H9 (cell line): ENCODE results near the gene HHATL. TPM values are rescaled to one million over a fixed set of nuclear protein-coding genes. Genes with fewer than 3 reads are reported as not detected.

Experiments
- DNase-seq: peaks from one replicate; pipeline ENCODE4 v3.0.0-alpha.2; 2017
- H2AFZ ChIP-seq: one replicate; pipeline ENCODE4 v1.6.1; 2013; ENCODE audit warnings: mild to moderate bottlenecking, low read length, control low read depth, moderate library complexity
- H2AK5ac ChIP-seq: 2 replicates; pipeline ENCODE4 v1.6.1; 2013; ENCODE audit warnings: low read length, control low read depth, mixed read lengths; ENCODE audit not compliant: insufficient read length
- H2BK120ac ChIP-seq: one replicate; pipeline ENCODE4 v1.6.1; 2013; ENCODE audit warnings: low read depth, mild to moderate bottlenecking, low read length, control low read depth, inconsistent platforms; ENCODE audit not compliant: poor library complexity, severe bottlenecking
- H2BK12ac ChIP-seq: 2 replicates; pipeline ENCODE4 v1.6.1; 2013; ENCODE audit warnings: low read length, control low read depth, mixed read lengths, low read depth; ENCODE audit not compliant: insufficient read length
- H2BK15ac ChIP-seq: 2 replicates; pipeline ENCODE4 v1.6.1; 2013; ENCODE audit warnings: low read depth, low read length, control low read depth
- H2BK20ac ChIP-seq: one replicate; pipeline ENCODE4 v1.6.1; 2013; ENCODE audit warnings: low read depth, mild to moderate bottlenecking, low read length, control low read depth, inconsistent platforms; ENCODE audit not compliant: poor library complexity, severe bottlenecking
- H2BK5ac ChIP-seq: 2 replicates; pipeline ENCODE4 v1.6.1; 2013; ENCODE audit warnings: low read length, control low read depth, mixed read lengths; ENCODE audit not compliant: insufficient read length
- H3K14ac ChIP-seq: 2 replicates; pipeline ENCODE4 v1.6.1; 2013; ENCODE audit warnings: low read length, control low read depth; ENCODE audit not compliant: insufficient read depth
- H3K18ac ChIP-seq: 2 replicates; pipeline ENCODE4 v1.6.1; 2013; ENCODE audit warnings: low read depth, mild to moderate bottlenecking, mixed read lengths, low read length, control low read depth; ENCODE audit not compliant: insufficient read length
- H3K23ac ChIP-seq: 2 replicates; pipeline ENCODE4 v1.6.1; 2013; ENCODE audit warnings: low read length, control low read depth, mixed read lengths, low read depth; ENCODE audit not compliant: insufficient read length
- H3K23me2 ChIP-seq: 2 replicates; pipeline ENCODE4 v1.6.1; 2013; ENCODE audit warnings: low read depth, mild to moderate bottlenecking, mixed read lengths, low read length, control low read depth; ENCODE audit not compliant: insufficient read length, poor library complexity, severe bottlenecking
- H3K27ac ChIP-seq: 2 replicates; pipeline ENCODE4 v1.5.1; 2013; ENCODE audit warnings: low read length, control low read depth, mixed read lengths, low read depth; ENCODE audit not compliant: insufficient read length
- H3K27me3 ChIP-seq: 2 replicates; pipeline ENCODE4 v1.6.1; 2013; ENCODE audit warnings: low read length, control low read depth, inconsistent platforms; ENCODE audit not compliant: insufficient read depth
- H3K4ac ChIP-seq: 2 replicates; pipeline ENCODE4 v1.6.1; 2013; ENCODE audit warnings: low read depth, mild to moderate bottlenecking, control low read depth, inconsistent platforms, low read length, moderate library complexity
- H3K4me1 ChIP-seq: 2 replicates; pipeline ENCODE4 v1.6.1; 2013; ENCODE audit warnings: low read length, control low read depth, inconsistent platforms; ENCODE audit not compliant: insufficient read depth
- H3K4me2 ChIP-seq: 2 replicates; pipeline ENCODE4 v1.6.1; 2013; ENCODE audit warnings: low read length, control low read depth, mixed read lengths; ENCODE audit not compliant: insufficient read length, insufficient read depth
- H3K56ac ChIP-seq: 2 replicates; pipeline ENCODE4 v1.6.1; 2013; ENCODE audit warnings: low read depth, mild to moderate bottlenecking, mixed read lengths, low read length, control low read depth; ENCODE audit not compliant: insufficient read length
- H3K79me1 ChIP-seq: 2 replicates; pipeline ENCODE4 v1.6.1; 2013; ENCODE audit warnings: low read depth, mild to moderate bottlenecking, moderate library complexity, low read length, control low read depth, inconsistent platforms; ENCODE audit not compliant: insufficient read depth, poor library complexity, severe bottlenecking
- H3K79me2 ChIP-seq: 2 replicates; pipeline ENCODE4 v1.6.1; 2013; ENCODE audit warnings: low read length, control low read depth, inconsistent platforms; ENCODE audit not compliant: insufficient read depth
- H3K9ac ChIP-seq: 2 replicates; pipeline ENCODE4 v1.6.1; 2013; ENCODE audit warnings: low read length, control low read depth, mixed read lengths; ENCODE audit not compliant: insufficient read length; ENCODE audit errors: extremely low read depth
- H3K9me3 ChIP-seq: one replicate; pipeline ENCODE4 v1.6.1; 2013; ENCODE audit warnings: low read depth, low read length, inconsistent platforms; ENCODE audit not compliant: control insufficient read depth
- H3T11ph ChIP-seq: one replicate; pipeline ENCODE4 v1.6.1; 2013; ENCODE audit warnings: mild to moderate bottlenecking, low read length, control low read depth, inconsistent platforms
- H4K20me1 ChIP-seq: one replicate; pipeline ENCODE4 v1.6.1; 2013; ENCODE audit not compliant: control insufficient read depth, insufficient read length, insufficient read depth
- H4K5ac ChIP-seq: 2 replicates; pipeline ENCODE4 v1.6.1; 2013; ENCODE audit warnings: low read depth, mild to moderate bottlenecking, mixed read lengths, low read length, control low read depth; ENCODE audit not compliant: insufficient read length
- H4K8ac ChIP-seq: replicated peaks from 2 replicates; pipeline ENCODE4 v1.6.1; 2013; ENCODE audit warnings: low read length, control low read depth, mixed read lengths, low read depth; ENCODE audit not compliant: insufficient read length
- H4K91ac ChIP-seq: 2 replicates; pipeline ENCODE4 v1.6.1; 2013; ENCODE audit warnings: low read depth, mild to moderate bottlenecking, moderate library complexity, mixed read lengths, low read length, control low read depth; ENCODE audit not compliant: insufficient read length
- H3K27ac Mint-ChIP-seq, 3 experiments: 2 replicates in 2 of 3; 3 replicates in 1 of 3; pipeline ENCODE4 v1.8.0; 2020 to 2021; ENCODE audit warnings: mixed read lengths in 3 of 3, mild to moderate bottlenecking in 1 of 3, moderate library complexity in 1 of 3
- H3K27me3 Mint-ChIP-seq: 2 replicates; pipeline ENCODE4 v1.8.0; 2021; ENCODE audit warnings: low read depth, mild to moderate bottlenecking, moderate library complexity, mixed read lengths
- H3K36me3 Mint-ChIP-seq, 3 experiments: 2 replicates in 2 of 3; 3 replicates in 1 of 3; pipeline ENCODE4 v1.8.0; 2020 to 2021; ENCODE audit warnings: low read depth in 3 of 3, mixed read lengths in 3 of 3; ENCODE audit not compliant: insufficient read depth in 1 of 3
- H3K4me1 Mint-ChIP-seq, 2 experiments: 2 replicates each; pipeline ENCODE4 v1.8.0; 2020; ENCODE audit warnings: mixed read lengths in 2 of 2
- H3K4me3 Mint-ChIP-seq, 2 experiments: 2 replicates in 1 of 2; 3 replicates in 1 of 2; pipeline ENCODE4 v1.8.0; 2020 to 2021; ENCODE audit warnings: mild to moderate bottlenecking in 2 of 2, mixed read lengths in 2 of 2, moderate library complexity in 1 of 2
- H3K9me3 Mint-ChIP-seq, 2 experiments: 2 replicates in 1 of 2; 3 replicates in 1 of 2; pipeline ENCODE4 v1.8.0; 2020; ENCODE audit warnings: mild to moderate bottlenecking in 2 of 2, mixed read lengths in 2 of 2, moderate library complexity in 1 of 2
- CTCF ChIP-seq: fragments of 200-600 bp; sonication (generic); conservative IDR thresholded peaks from 3 replicates; pipeline ENCODE4 v1.8.0; 2021; ENCODE audit warnings: antibody characterized with exemption, mild to moderate bottlenecking
- WGBS: extraction: QIAGEN DNeasy Blood & Tissue Kit; methylation state at CpG from one replicate; pipeline ENCODE4 v1.1.7; 2013; ENCODE audit warnings: missing lambda C conversion rate, low lambda C conversion rate, mixed read lengths; ENCODE audit not compliant: insufficient read length; ENCODE audit errors: extremely low coverage; 5-methylcytosine and 5-hydroxymethylcytosine counted together
- total RNA-seq: library from RNA; stranded (reverse); gene quantifications from 2 replicates; pipeline ENCODE4 v1.2.1, GENCODE V29; 2021

Gene HHATL
- total RNA-seq, 1 experiment from 2014 or later: 0.46 TPM

- Histone ChIP-seq H3K27me3 (no peaks in the 10 kb centered on the region), H3K79me1 (no peaks in the 10 kb centered on the region), H4K20me1 (no peaks in the 10 kb centered on the region), H2BK120ac (no peak overlapping the region), H2BK5ac (no peak overlapping the region), H3K79me2 (no peaks in the 10 kb centered on the region), H4K91ac (no peak overlapping the region), H3K56ac (no peak overlapping the region), H3K23ac (no peak overlapping the region), H2BK20ac (no peak overlapping the region), H4K8ac (no peak overlapping the region), H3K18ac (no peak overlapping the region), H3T11ph (no peak overlapping the region), H2AK5ac (no peak overlapping the region), H3K4ac (no peak overlapping the region), H3K14ac (no peak overlapping the region), H3K9me3 (no peaks in the 10 kb centered on the region), H3K4me2 (no peak overlapping the region), H2AFZ (no peak overlapping the region), H3K9ac (no peak overlapping the region), H4K5ac (no peak overlapping the region), H2BK15ac (no peak overlapping the region), H3K27ac (no peak overlapping the region), H3K4me1 (no peaks in the 10 kb centered on the region), H3K23me2 (no peaks in the 10 kb centered on the region), H2BK12ac (no peak overlapping the region)
- DNase-seq: no peak
- peaks cover 11 to 22% of the 10 kb centered on the region in 2 experiments for H3K4me1 Mint-ChIP-seq
- no peak overlapping the region for H3K4me3 Mint-ChIP-seq
- no peak for TF ChIP-seq CTCF
- no peaks in the 10 kb centered on the region for H3K9me3 Mint-ChIP-seq
- H3K27me3 Mint-ChIP-seq: peaks cover 2% of the 10 kb centered on the region; the same call in 1 of the 2 replicates
- no peaks in the 10 kb centered on the region; a peak in 1 of 7 replicates for H3K36me3 Mint-ChIP-seq
- H3K27ac Mint-ChIP-seq: no peak overlapping the region
- WGBS: no CpG with 5 or more reads among the region's 7 CpGs
Observed at GRCh38 chr3:42705058-42705767, 2.6 kb upstream of the HHATL start.
